Fibroblast of pulmonary artery (primary cell): ENCODE results near the gene PEX14.

Experiments
- DNase-seq: peaks from one replicate; pipeline ENCODE4 v3.0.0-alpha.2; 2010; ENCODE audit warnings: low read depth
- H3K4me3 ChIP-seq: replicated peaks from 2 replicates; pipeline ENCODE4 v1.5.1; 2011; ENCODE audit warnings: low read depth, mild to moderate bottlenecking, control low read depth, low read length, moderate library complexity
- CTCF ChIP-seq: IDR thresholded peaks from 2 replicates; pipeline ENCODE4 v1.5.1; 2011; ENCODE audit warnings: mild to moderate bottlenecking, control low read depth, low read length, inconsistent platforms; ENCODE audit errors: missing control alignments

The PEX14 gene

GRCh38 chr1:10615332-10615731 is 140.6 kb downstream of the PEX14 start:
- no peak overlapping the region for H3K4me3 ChIP-seq
- TF ChIP-seq CTCF: no peak
- DNase-seq: no peak

- TF ChIP-seq CTCF: no peak
- DNase-seq: no peak
- H3K4me3 ChIP-seq: no peak overlapping the region
These were observed 141.4 kb downstream of the PEX14 start for GRCh38 chr1:10615932-10616671.

GRCh38 chr1:10616696-10617095 is 141.9 kb downstream of the PEX14 start:
- no peak for DNase-seq
- no peak overlapping the region for H3K4me3 ChIP-seq
- no peak for TF ChIP-seq CTCF

GRCh38 chr1:10617318-10617717 is 142.6 kb downstream of the PEX14 start:
- no peak for DNase-seq
- no peak overlapping the region for H3K4me3 ChIP-seq
- TF ChIP-seq CTCF: no peak

GRCh38 chr1:10617931-10618885 is 143.5 kb downstream of the PEX14 start:
- TF ChIP-seq CTCF: no peak
- H3K4me3 ChIP-seq: no peak overlapping the region
- DNase-seq: no peak

GRCh38 chr1:10620776-10621175 is 146.0 kb downstream of the PEX14 start:
- DNase-seq: no peak
- TF ChIP-seq CTCF: no peak

More at GRCh38 chr1:10620776-10621175, 146.0 kb downstream of the PEX14 start:
- no peak overlapping the region for H3K4me3 ChIP-seq
